Muscle of leg (tissue), 11 donors: ENCODE data around the gene PTGDS. TPM values are rescaled to one million over a fixed set of nuclear protein-coding genes. Genes with fewer than 3 reads are reported as not detected.

Experiments used
- DNase-seq: peaks from one replicate; pipeline ENCODE4 v3.0.0; 2013
- H3K27ac ChIP-seq: one replicate; pipeline ENCODE4 v1.5.1; 2013; ENCODE audit warnings: mild to moderate bottlenecking, low read length, control low read depth
- H3K27me3 ChIP-seq: one replicate; pipeline ENCODE4 v1.6.1; 2013; ENCODE audit warnings: low read length; ENCODE audit not compliant: control insufficient read depth, insufficient read depth
- H3K36me3 ChIP-seq: one replicate; pipeline ENCODE4 v1.6.1; 2013; ENCODE audit warnings: low read length; ENCODE audit not compliant: control insufficient read depth, insufficient read depth
- H3K4me1 ChIP-seq: one replicate; pipeline ENCODE4 v1.6.1; 2013; ENCODE audit warnings: low read length; ENCODE audit not compliant: control insufficient read depth, insufficient read depth
- H3K4me3 ChIP-seq: one replicate; pipeline ENCODE4 v1.5.1; 2013; ENCODE audit warnings: low read length, control low read depth
- H3K9me3 ChIP-seq: replicated peaks from 2 replicates; pipeline ENCODE4 v1.6.1; 2013; ENCODE audit warnings: low read depth, low read length; ENCODE audit not compliant: control insufficient read depth
- whole genome bisulfite sequencing: methylation state at CpG from one replicate; pipeline ENCODE4 v1.1.5; 2013; ENCODE audit warnings: missing lambda C conversion rate; ENCODE audit not compliant: insufficient coverage; 5-methylcytosine and 5-hydroxymethylcytosine counted together
- polyA plus RNA-seq, 8 donors: library from polyadenylated mRNA; unstranded; fragments of 120-200 nt; gene quantifications; one replicate each; pipeline versions ENCODE4 v1.2.1 to v1.2.3, GENCODE V29; 2013; ENCODE audit warnings: inconsistent platforms in 1 of 8, low replicate concordance in 1 of 8; ENCODE audit not compliant: insufficient read length in 8 of 8, insufficient read depth in 1 of 8
- total RNA-seq: library from RNA; stranded (reverse); fragments of 120-200 nt; gene quantifications from one replicate; pipeline ENCODE4 v1.2.4, GENCODE V29; 2013

The PTGDS gene
- total and polyA plus RNA-seq, 9 donors = 2.8 to 15.9 (median 7.2) TPM

DNA sequence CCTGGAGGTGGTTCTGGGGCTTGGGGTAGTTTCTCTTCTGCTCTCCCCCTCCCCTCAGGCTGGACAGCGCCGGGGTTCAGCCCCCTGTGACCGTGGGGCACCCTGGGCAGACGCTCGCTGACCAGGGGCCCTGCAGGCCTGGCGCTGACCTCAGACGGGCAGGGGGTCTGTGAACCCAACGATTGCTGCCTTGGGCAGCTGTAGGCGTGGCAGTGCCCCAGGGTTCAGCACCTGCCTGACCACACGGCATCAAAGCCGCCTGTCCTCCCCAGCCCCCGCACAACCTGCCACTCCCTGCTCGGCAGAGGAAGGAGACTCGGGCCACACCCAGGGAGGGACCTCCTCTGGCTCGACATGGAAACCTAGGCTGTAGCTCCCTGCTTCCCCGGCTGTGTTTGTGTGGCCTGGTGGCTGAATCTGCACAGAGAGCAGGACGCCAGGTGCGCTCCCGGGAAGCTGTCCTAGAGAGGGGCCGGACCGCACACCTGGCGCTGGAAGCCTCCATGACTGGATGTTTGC is 13.1 kb upstream of the PTGDS start:
- H3K27ac ChIP-seq = no peak overlapping the region
- peaks cover 10% of the 10 kb centered on the region for H3K27me3 ChIP-seq
- H3K4me3 ChIP-seq = no peak overlapping the region
- H3K36me3 ChIP-seq = no peaks in the 10 kb centered on the region
- no peak for DNase-seq
- peaks cover 34% of the 10 kb centered on the region for H3K4me1 ChIP-seq
- no peaks in the 10 kb centered on the region for H3K9me3 ChIP-seq
- 60% methylated on average over 14 of the region's 22 CpGs for WGBS

DNA sequence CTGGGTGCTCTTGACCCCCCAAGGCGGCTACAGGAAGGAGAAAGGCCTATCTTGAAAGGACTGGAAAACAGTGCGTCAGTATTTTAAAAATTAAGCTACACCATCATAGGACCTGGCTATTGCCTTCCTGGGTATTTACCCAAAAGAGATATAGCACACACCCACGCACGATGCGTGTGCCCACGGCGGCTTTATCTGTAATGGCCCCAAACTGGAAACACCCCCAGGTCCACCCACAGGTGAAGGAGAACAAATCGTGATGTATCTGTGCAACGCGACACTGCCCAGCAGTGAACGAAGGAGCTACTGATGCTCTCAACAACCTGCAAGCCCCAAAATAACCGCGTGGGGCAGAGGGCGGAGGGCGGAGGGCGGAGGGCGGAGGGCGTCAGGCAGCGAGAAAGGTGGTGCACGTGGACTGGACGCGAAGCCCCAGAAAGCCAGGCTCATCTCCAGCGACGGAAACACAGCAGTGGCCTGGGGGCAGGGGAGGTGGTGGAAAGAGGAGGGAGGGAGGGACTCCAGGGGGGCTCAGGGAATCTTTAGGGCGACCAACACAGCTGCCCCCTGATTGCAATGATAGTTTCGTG is 12.4 kb upstream of the PTGDS start:
- DNase-seq = no peak
- Histone ChIP-seq H3K4me3 (no peak overlapping the region), H3K27me3 (peaks cover 10% of the 10 kb centered on the region), H3K4me1 (peaks cover 31% of the 10 kb centered on the region), H3K27ac (no peak overlapping the region), H3K9me3 (no peaks in the 10 kb centered on the region), H3K36me3 (no peaks in the 10 kb centered on the region)
- 78% methylated on average over 17 of the region's 26 CpGs for WGBS

DNA sequence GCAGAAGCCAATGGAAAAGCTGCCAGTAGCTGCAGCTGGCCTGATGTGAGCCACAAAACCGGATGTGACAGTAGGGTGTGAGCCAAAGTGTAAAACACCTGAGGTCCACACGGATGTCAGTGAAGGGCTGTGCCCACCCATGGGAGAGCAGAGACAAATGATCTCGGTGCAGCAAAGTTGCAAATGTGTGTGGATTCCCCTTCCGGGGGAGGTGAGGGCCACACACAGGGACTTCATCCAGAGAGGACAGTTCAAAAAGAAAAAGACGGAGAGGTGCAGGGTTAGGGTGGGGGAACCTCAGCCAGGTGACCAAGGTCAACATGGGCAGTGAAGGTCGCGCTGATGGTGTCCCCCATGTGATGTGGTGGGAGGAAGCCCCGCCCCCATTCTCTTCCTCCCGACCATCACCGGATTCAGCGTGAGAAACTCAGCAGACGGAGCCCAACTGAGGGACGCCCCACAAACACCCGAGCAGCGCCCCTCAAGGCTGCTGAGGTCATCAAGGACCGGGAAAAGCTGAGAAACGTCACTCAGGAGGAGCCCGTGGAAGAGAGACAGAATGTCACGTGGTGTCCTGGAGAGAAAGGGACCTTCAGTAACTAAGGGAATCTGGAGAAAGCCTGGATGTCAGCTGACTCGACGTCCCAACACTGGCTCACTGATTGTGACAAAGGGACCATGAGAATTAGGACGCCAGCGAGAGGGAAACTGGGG is 11.4 kb upstream of the PTGDS start:
- Histone ChIP-seq H3K4me1 (peaks cover 28% of the 10 kb centered on the region), H3K27me3 (peaks cover 10% of the 10 kb centered on the region), H3K4me3 (no peak overlapping the region), H3K36me3 (no peaks in the 10 kb centered on the region), H3K9me3 (no peaks in the 10 kb centered on the region), H3K27ac (no peak overlapping the region)
- DNase-seq = peak; percentile 68
- 24% methylated on average over 16 of the region's 23 CpGs for WGBS

DNA sequence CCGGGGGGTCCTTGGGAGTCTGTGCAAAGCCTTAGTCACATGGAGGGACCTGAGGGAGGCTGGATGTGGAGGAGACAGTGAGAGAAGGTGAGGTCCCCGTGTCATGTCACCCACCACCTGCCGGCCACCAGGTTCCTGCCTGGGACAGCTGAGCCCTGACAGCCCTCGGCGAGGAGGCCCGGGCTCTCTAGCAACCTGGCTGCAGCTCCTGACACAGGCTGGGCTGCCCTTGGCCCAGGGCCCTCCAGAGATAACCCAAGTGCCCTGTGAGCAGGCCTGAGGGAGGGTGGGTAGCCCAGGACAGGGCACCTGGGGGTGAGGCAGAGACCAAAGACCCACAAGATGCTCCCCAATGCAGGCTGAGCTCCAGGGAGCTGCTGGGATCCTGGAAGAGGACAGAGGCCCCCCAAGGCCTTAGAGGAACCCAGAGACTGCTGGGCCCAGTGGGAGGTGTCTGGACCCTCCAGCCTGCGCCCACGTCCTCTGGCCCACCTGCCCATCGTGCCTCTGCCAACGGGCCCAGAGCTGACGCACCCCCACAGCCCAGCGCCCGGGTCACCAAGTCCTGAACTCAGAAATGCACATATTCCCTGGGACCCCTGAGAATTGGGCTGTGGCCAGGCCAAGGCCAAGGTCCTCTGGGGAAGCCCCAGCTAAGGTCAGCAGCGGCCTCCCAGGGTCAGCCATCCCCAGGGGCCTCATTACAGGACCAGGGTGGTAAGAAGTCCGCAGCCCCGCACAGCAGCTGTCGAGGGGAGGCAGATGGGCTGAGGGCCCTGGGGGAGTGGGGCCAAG is 8.8 kb upstream of the PTGDS start:
- H3K4me1 ChIP-seq = peaks cover 13% of the 10 kb centered on the region
- no peak overlapping the region for H3K27ac ChIP-seq
- WGBS = 73% methylated on average over 11 of the region's 17 CpGs
- no peaks in the 10 kb centered on the region for H3K9me3 ChIP-seq
- DNase-seq = no peak
- no peak overlapping the region for H3K4me3 ChIP-seq
- no peaks in the 10 kb centered on the region for H3K36me3 ChIP-seq
- peaks cover 8% of the 10 kb centered on the region for H3K27me3 ChIP-seq

DNA sequence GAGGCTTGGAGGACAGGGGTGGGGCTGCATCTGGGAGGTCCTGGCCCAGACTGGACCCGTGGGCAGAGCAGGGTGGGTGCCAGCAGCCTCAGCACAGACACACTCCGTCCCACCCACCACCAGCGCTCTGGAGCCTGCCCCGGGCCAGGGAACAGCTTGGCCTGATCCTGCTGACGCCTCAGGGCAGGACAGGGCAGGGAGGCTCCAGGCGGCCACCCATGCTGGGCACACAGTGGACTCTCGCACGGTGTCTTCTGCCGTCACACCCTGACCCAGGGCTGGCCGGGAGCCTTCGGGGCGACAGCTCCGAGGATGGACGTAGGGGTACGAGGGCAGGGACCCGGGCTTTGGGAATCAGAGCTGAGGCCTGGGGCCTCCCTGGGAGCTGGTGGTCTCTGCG is 8.2 kb upstream of the PTGDS start:
- Histone ChIP-seq H3K4me3 (no peak overlapping the region), H3K9me3 (no peaks in the 10 kb centered on the region), H3K27me3 (peaks cover 8% of the 10 kb centered on the region), H3K36me3 (no peaks in the 10 kb centered on the region), H3K27ac (no peak overlapping the region), H3K4me1 (peaks cover 10% of the 10 kb centered on the region)
- WGBS = 75% methylated on average over 16 of the region's 17 CpGs
- DNase-seq = no peak

DNA sequence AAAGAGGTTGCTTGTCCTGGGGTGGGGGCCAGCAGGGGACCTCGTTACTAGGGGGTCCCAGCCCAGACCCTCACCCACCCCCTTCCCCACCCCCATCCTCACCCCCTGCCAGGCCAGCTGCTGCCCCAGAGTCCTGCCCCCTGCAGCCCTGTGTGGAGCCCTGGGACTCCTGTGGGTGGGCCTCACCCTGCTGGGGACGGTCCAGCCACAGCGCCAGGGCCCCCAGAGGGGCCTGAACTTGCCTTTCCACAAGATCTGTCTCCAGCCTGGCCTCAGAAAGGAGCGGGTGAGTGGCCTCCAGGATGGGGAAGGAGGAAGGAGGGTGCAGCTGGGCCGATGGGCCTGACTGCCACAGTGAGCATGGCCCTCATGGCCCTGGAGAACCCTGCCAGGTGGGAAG is 7.5 kb upstream of the PTGDS start:
- Histone ChIP-seq H3K36me3 (no peaks in the 10 kb centered on the region), H3K27me3 (peaks cover 8% of the 10 kb centered on the region), H3K4me3 (no peak overlapping the region), H3K4me1 (peaks cover 12% of the 10 kb centered on the region), H3K9me3 (no peaks in the 10 kb centered on the region), H3K27ac (no peak overlapping the region)
- 50% methylated on average over 4 of the region's 5 CpGs for WGBS
- no peak for DNase-seq

DNA sequence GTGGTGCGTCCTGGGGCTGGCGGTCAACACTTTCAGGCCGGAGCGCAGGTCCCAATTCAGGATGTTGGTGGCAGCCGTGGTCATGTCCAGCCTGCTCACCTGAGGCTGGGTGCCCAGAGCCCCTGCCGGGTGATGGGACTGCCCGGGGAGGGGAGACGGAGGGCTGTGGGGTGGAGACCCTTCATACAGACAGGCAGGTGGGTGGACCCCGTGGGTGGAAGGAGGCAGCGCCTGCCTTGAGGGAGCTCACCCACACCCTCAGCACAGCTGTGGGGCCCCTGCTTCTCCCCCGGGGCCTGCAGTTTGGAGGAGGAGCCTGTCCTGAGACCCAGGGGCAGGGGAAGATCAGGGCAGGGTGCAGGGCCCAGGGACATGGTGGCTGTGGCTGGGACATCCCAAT is 6.9 kb upstream of the PTGDS start:
- Histone ChIP-seq H3K4me3 (no peak overlapping the region), H3K27ac (no peak overlapping the region), H3K4me1 (peaks cover 18% of the 10 kb centered on the region), H3K27me3 (peaks cover 8% of the 10 kb centered on the region), H3K36me3 (no peaks in the 10 kb centered on the region), H3K9me3 (no peaks in the 10 kb centered on the region)
- WGBS = 78% methylated on average over 8 of the region's 11 CpGs
- no peak for DNase-seq

DNA sequence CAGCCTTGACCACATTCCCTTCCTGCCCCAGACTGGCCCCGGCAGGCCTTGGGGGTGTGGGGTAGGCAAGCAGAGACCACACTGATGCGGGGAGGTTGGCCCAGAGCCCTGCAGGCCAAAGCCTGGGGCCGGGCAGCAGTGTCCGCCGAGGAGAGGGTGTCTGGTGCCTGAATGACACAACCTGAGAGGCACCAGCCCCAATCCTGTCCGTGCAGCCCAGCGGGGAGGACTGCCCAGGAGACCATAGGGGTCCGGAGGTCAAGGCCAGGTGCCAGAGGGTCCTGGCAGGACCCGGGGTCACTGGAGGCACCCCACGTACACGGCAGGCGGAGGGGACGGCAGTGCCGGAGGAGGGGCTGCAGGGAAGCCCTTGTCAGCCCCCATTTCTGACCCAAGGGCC is 5.6 kb upstream of the PTGDS start:
- no peaks in the 10 kb centered on the region for H3K9me3 ChIP-seq
- DNase-seq = no peak
- H3K36me3 ChIP-seq = no peaks in the 10 kb centered on the region
- H3K4me1 ChIP-seq = peaks cover 22% of the 10 kb centered on the region
- H3K27ac ChIP-seq = no peak overlapping the region
- no peaks in the 10 kb centered on the region for H3K27me3 ChIP-seq
- no peak overlapping the region for H3K4me3 ChIP-seq
- 57% methylated on average over 14 of the region's 14 CpGs for WGBS

DNA sequence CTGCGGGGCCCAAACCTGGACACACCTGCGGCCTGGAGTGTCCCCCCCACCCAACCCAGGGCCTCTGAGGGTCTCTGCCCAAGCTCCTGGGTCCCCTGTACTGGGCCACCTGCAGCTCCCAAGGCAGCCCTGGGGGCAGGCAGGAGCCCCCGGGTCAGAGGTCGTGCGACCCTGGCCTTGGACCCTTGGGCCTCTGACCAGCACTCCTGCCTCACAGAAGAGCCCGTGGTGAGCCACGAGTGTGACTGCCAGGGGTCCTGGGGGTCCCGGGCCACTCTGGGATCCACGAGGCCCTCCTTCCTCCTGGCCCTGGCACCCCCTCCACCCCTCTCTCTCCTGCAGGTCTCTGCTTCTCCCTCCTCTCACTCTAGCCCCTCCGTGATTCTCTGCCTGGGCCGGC is 5.0 kb upstream of the PTGDS start:
- Histone ChIP-seq H3K27ac (no peak overlapping the region), H3K9me3 (no peaks in the 10 kb centered on the region), H3K27me3 (no peaks in the 10 kb centered on the region), H3K4me1 (peaks cover 28% of the 10 kb centered on the region), H3K36me3 (no peaks in the 10 kb centered on the region), H3K4me3 (no peak overlapping the region)
- WGBS = 74% methylated on average over 9 of the region's 11 CpGs
- no peak for DNase-seq

DNA sequence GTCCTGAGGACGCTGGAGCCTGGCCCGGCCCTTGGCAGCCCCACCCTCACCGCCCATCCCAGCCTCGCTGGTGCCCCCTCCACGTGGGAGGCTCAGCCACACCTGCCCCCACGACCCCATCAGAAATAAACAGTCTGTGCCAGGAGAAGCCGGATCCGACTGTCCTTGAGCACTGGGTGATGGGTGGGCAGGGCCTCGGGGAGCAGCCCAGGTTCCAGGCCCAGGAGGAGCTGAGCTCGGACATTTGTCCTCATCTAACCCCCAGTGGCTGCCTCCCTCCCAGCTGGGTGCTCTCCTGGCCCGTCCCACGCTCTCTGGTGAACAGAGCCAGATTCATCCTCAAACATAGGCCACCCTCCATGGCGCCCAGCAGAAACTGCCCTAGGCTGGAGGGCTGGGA is 4.6 kb upstream of the PTGDS start:
- 83% methylated on average over 1 of the region's 13 CpGs for WGBS
- H3K4me3 ChIP-seq = no peak overlapping the region
- no peaks in the 10 kb centered on the region for H3K36me3 ChIP-seq
- no peak for DNase-seq
- no peak overlapping the region for H3K27ac ChIP-seq
- H3K9me3 ChIP-seq = no peaks in the 10 kb centered on the region
- H3K4me1 ChIP-seq = peaks cover 32% of the 10 kb centered on the region
- peaks cover 3% of the 10 kb centered on the region for H3K27me3 ChIP-seq
